ENCODE results near the gene DHRS13.

GRCh38 chr17:28895794-28896447 is 7.0 kb downstream of the DHRS13 start:
- TF ChIP-seq CTCF (IDR thresholded peaks at IDR 0.05; ENCODE audit: borderline replicate concordance, extremely low read depth, low read length, poor library complexity, severe bottlenecking), result no peak
- no peak for TF ChIP-seq EZH2 (IDR thresholded peaks at IDR 0.05; ENCODE audit: borderline replicate concordance, low read depth, low read length, severe bottlenecking)

Data from DND-41 (cell line).